ENCODE measurements around the gene TMPO. TPM values are rescaled to one million over a fixed set of nuclear protein-coding genes. Genes with fewer than 3 reads are reported as not detected.
"Not testable (repeated sequence)": the region's sequence is repeated elsewhere in the genome, so short reads cannot be mapped to it uniquely, and the experiment has no call there.

Gene TMPO, protein sequence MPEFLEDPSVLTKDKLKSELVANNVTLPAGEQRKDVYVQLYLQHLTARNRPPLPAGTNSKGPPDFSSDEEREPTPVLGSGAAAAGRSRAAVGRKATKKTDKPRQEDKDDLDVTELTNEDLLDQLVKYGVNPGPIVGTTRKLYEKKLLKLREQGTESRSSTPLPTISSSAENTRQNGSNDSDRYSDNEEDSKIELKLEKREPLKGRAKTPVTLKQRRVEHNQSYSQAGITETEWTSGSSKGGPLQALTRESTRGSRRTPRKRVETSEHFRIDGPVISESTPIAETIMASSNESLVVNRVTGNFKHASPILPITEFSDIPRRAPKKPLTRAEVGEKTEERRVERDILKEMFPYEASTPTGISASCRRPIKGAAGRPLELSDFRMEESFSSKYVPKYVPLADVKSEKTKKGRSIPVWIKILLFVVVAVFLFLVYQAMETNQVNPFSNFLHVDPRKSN
- 100 to 1,000 TPM; 236 to 248 TPM for total RNA-seq

DNA sequence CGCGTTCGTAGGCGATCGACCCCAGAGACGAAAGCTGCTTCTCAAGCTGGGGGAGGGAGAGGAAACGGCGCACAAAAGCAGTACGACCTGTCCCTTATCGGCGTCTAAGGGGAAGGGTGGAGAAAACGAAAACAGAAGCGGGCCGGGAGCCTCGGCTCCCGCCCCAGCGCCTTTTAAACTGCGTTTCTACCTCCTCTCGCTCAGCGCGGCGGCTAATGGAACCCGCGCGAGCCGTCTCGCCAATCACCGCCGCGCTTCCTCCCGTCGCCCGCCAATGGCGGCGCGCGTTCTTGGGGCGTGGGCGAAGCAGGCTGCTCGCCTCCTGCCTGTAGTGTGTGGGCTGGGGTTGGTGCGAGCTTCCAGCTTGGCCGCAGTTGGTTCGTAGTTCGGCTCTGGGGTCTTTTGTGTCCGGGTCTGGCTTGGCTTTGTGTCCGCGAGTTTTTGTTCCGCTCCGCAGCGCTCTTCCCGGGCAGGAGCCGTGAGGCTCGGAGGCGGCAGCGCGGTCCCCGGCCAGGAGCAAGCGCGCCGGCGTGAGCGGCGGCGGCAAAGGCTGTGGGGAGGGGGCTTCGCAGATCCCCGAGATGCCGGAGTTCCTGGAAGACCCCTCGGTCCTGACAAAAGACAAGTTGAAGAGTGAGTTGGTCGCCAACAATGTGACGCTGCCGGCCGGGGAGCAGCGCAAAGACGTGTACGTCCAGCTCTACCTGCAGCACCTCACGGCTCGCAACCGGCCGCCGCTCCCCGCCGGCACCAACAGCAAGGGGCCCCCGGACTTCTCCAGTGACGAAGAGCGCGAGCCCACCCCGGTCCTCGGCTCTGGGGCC, at the start of gene TMPO:
TMPO (plus strand) TSS at position 304 of the 824 bp plus-strand sequence; CDS start at position 582, 278 bp downstream.
- peaks cover 37% of the 10 kb centered on the region for H3K4me1 Mint-ChIP-seq (ENCODE audit: low read depth)
- H3K27ac Mint-ChIP-seq: peak within 1 kb of the TSS; percentile 98
- H3K27me3 Mint-ChIP-seq (ENCODE audit: low read depth): no peaks in the 10 kb centered on the region
- peak; percentile 96 to 97 for DNase-seq
- peak within 1 kb of the TSS; percentile 94 to 98 for H3K4me3 Mint-ChIP-seq
- H3K9me3 Mint-ChIP-seq: no peaks in the 10 kb centered on the region
- peaks cover 8 to 29% of the 10 kb centered on the region in 2 donors for H3K36me3 Mint-ChIP-seq (ENCODE audit: insufficient read depth in 2 of 2)
- peak; percentile 81 to 84 for ATAC-seq (replicated peaks in 1 of 2)

DNA sequence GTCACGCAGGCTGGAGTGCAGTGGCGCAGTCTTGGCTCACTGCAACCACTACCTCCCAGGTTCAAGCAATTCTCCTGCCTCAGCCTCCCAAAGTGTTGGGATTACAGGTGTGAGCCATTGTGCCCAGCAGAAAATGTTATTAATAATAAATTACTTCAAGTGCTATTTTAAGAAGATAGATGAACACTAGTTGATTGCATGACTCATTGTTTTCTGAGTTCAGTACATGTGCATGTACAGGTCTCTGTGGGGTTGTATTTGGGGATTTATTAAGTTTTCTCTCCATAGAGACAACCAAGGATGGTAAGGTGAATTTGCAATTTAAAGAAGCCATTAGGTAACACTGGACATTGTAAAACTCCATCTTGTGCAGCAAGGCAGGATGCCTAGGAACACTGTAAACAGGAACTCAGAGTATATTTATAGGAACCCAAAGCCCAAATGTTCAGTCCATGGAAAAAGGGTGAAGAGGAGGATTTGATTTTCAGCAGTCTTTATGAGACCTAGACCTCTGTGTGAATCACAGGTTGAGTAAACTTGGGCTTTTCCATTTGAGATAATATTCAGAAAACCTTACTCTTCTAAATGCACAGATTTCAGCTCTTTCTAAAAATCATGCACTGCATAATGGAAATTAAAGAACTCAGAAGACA, 49.3 kb upstream of the TMPO start:
- no peaks in the 10 kb centered on the region for H3K27me3 Mint-ChIP-seq (ENCODE audit: low read depth)
- H3K27ac Mint-ChIP-seq: no peak overlapping the region
- H3K4me3 Mint-ChIP-seq: no peak overlapping the region
- H3K36me3 Mint-ChIP-seq (ENCODE audit: insufficient read depth in 2 of 2): no peaks in the 10 kb centered on the region
- H3K9me3 Mint-ChIP-seq: no peaks in the 10 kb centered on the region
- DNase-seq (no peak), ATAC-seq (replicated peaks in 1 of 2) (peak; percentile 14 to 23)
- peaks cover 32% of the 10 kb centered on the region for H3K4me1 Mint-ChIP-seq (ENCODE audit: low read depth)

DNA sequence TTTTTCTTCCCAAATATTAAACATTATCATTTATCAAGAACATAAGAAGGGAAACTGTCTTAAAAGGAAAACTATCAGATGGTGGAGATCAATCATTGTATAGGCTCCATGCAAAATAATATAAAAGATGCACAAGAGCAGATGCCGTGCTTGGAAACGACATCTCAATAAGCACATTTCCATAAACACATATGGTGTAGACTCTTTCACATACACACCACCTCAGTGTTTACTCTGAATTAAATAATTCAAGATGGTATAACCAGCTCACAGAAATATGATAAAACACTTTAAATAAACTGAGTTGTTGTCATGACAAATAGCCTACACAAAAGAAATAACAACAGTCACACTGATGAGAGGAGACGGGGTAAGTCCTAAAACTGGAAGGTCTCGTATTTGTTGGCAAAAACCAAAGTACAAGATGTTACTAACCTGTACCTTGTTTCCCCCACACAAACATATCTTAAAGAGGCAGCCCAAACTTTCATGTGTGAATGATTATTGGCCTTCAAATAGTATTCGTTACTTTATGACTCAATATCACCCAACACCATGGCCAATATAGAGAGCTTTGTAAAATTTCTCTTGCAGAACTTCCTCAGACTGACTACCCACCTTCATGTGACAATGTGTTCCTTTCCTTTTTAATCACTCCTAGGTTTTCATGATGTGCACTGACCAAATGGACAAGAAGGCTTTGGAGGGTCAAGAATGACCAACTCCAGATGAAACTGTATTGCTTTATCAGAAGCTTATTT, 48.6 kb upstream of the TMPO start:
- Mint-ChIP-seq H3K27me3 (ENCODE audit: low read depth) (no peaks in the 10 kb centered on the region), H3K36me3 (ENCODE audit: insufficient read depth in 2 of 2) (no peaks in the 10 kb centered on the region), H3K4me1 (ENCODE audit: low read depth) (peaks cover 32% of the 10 kb centered on the region), H3K4me3 (no peak overlapping the region), H3K9me3 (no peaks in the 10 kb centered on the region), H3K27ac (no peak overlapping the region)
- peak; percentile 31 to 35 for ATAC-seq (replicated peaks in 1 of 2)
- no peak for DNase-seq

DNA sequence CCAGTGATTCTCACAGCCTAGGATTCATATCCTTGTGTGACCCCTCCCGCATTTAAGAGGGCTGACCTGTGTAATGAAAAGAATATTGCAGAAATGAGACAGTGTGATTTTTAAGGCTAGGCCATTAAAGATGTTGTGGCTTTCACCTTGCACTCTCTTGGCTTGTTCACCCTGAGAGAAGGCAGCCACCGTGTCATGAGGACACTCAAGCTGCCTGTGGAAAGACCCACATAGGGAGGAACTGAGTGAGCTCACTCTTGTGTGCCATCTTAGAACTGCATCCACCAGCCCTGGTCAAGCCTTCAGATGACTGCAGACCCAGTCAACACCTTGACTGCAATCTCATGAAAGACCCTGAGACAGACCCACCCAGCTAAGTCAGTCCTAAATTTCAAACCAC, 46.3 kb upstream of the TMPO start:
- H3K27ac Mint-ChIP-seq: no peak overlapping the region
- peak in 1 of 2 donors; percentile 13 for DNase-seq
- H3K27me3 Mint-ChIP-seq (ENCODE audit: low read depth): peaks cover 6% of the 10 kb centered on the region
- no peaks in the 10 kb centered on the region for H3K9me3 Mint-ChIP-seq
- peaks cover 26% of the 10 kb centered on the region for H3K4me1 Mint-ChIP-seq (ENCODE audit: low read depth)
- no peaks in the 10 kb centered on the region for H3K36me3 Mint-ChIP-seq (ENCODE audit: insufficient read depth in 2 of 2)
- peak; percentile 21 to 61 for ATAC-seq (replicated peaks in 1 of 2)
- H3K4me3 Mint-ChIP-seq: no peak overlapping the region

DNA sequence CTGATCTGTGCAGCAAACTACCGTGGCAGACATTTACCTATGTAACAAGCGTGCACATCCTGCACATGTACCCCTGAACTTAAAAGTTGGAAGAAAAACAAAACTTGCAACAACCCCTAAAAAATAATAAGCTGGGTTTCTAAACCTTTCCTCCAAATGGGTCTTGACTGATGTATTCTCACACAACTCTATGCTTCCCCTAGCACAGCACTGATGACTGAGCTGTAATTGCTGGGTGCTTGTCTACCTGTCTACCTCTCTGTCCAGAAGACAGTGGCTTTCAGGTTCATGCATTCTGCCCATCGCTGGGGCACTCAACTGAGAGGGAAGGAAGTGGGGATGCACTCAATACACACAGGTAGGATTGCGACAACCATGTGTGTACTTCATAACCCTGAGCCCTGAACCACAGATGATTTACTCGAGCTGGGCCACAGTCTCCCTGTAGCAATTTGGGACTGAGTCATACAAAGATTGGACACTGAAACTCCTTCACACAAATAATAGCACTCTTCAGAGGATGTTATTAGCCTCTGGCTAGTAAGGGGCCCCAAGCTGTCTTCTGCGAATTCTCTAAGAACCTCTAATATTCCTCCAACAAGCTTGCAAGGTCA, 44.8 kb upstream of the TMPO start:
- H3K4me1 Mint-ChIP-seq (ENCODE audit: low read depth): peaks cover 12% of the 10 kb centered on the region
- H3K27me3 Mint-ChIP-seq (ENCODE audit: low read depth): peaks cover 6% of the 10 kb centered on the region
- H3K36me3 Mint-ChIP-seq (ENCODE audit: insufficient read depth in 2 of 2): no peaks in the 10 kb centered on the region
- H3K27ac Mint-ChIP-seq: no peak overlapping the region
- ATAC-seq (replicated peaks in 1 of 2): no peak
- no peak overlapping the region for H3K4me3 Mint-ChIP-seq
- no peak for DNase-seq
- no peaks in the 10 kb centered on the region for H3K9me3 Mint-ChIP-seq

DNA sequence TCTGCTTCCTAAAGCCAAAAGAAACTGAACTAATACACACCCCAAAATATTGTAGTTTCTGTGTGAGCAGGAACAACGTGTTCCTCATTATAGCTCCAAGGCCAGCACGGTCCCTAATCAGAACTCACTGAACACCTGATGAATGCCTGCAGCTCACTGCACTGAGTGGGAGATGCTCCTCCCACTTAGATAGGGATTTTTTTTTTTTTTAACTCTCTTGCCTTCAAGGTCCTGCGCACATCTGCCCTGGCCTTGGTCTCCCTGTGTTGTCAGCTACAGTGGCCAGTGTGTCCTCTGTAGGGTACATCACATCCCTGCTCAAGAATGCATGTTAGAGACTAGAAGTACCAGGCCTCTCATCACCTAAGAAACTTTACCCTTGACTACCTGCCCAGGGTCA, 44.3 kb upstream of the TMPO start:
- no peak overlapping the region for H3K27ac Mint-ChIP-seq
- H3K36me3 Mint-ChIP-seq (ENCODE audit: insufficient read depth in 2 of 2): no peaks in the 10 kb centered on the region
- peaks cover 6% of the 10 kb centered on the region for H3K27me3 Mint-ChIP-seq (ENCODE audit: low read depth)
- ATAC-seq (replicated peaks in 1 of 2) (no peak), DNase-seq (no peak)
- H3K4me1 Mint-ChIP-seq (ENCODE audit: low read depth): peaks cover 7% of the 10 kb centered on the region
- H3K4me3 Mint-ChIP-seq: no peak overlapping the region
- no peaks in the 10 kb centered on the region for H3K9me3 Mint-ChIP-seq

DNA sequence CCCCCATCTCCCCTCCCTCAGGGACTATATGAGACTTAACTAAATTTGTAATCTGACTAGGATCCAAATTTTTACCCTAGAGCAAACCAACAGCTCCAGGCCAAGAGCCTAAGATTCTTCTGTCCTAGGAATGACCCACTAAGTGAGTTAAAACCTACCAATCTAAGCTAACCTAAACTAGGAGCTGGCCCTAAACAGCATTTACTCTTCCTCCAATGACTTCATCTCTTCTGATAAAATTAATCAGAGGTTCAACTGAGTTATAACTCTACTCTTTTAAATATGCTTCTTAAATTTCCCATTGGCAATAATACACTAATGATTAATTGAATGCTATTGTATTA, 39.9 kb upstream of the TMPO start:
- Mint-ChIP-seq H3K4me3 (no peak overlapping the region), H3K9me3 (peaks cover 3% of the 10 kb centered on the region in 2 donors), H3K4me1 (ENCODE audit: low read depth) (peaks cover 7% of the 10 kb centered on the region), H3K27ac (no peak overlapping the region), H3K27me3 (ENCODE audit: low read depth) (peaks cover 11% of the 10 kb centered on the region), H3K36me3 (ENCODE audit: insufficient read depth in 2 of 2) (peaks cover 0 to 3% of the 10 kb centered on the region in 2 donors)
- no peak for ATAC-seq (replicated peaks in 1 of 2)
- no peak for DNase-seq

DNA sequence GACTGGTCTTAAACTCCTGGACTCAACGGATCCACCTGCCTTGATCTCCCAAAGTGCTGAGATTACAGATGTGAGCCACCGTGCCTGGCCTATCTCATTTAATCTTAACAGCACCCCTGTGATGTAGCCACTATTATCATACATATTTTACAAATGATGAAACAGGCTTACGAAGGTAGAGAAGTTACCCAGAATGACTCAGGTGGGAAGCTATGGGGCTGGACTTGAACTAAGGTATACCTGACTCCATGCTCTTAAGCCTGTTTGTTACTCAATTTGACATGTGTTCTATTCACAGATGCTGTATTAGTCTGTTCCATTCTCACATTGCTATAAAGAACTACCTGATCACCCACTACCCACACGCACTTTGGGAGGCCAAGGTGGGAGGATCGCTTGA, 36.8 kb upstream of the TMPO start:
- H3K4me1 Mint-ChIP-seq (ENCODE audit: low read depth): peaks cover 7% of the 10 kb centered on the region
- H3K27ac Mint-ChIP-seq: no peak overlapping the region
- H3K9me3 Mint-ChIP-seq: peaks cover 3% of the 10 kb centered on the region in 2 donors
- ATAC-seq (replicated peaks in 1 of 2): no peak
- no peak overlapping the region for H3K4me3 Mint-ChIP-seq
- DNase-seq: no peak
- H3K36me3 Mint-ChIP-seq (ENCODE audit: insufficient read depth in 2 of 2): peaks cover 1 to 3% of the 10 kb centered on the region in 2 donors
- H3K27me3 Mint-ChIP-seq (ENCODE audit: low read depth): peaks cover 15% of the 10 kb centered on the region

DNA sequence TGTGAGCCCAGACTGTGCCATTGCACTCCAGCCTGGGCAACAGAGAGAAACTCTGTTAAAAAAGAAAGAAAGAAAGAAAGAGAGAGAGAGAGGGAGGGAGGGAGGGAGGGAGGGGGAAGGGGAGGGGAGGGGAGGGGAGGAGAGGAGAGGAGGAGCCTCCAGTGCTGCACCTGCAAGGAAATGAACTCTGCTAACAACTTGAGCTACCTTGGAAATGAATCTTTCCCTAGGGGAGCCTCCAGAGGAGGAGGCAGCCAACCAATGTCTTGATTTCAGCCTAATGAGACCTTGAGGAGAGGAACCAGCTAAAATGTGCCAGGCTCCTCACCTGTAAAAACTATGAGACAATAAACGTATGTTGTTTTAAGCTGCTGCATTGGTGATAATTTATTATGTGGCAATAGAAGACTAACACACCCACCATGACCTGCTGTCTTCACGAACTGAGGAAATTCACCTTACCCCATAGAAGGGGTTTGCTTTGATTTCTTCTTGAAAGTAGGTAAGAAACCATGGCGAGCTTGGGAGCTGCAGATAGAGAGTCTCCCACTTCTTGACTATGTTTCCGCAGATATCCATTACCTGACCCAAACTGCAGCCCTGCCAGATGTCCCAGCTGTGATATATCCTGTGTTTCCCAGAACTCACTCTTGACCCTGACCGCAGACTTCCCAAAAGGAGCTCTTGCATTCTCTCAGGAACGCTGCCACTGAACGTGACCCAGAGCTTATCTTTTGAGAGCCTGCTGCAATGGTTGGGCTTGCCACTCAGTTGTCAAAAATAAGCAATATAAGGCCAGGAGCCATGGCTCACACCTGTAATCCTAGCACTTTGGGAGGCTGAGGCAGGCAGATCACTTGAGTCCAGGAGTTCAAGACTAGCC, 31.5 kb upstream of the TMPO start:
- Mint-ChIP-seq H3K4me1 (ENCODE audit: low read depth) (peaks cover 2% of the 10 kb centered on the region), H3K4me3 (no peak overlapping the region), H3K27ac (no peak overlapping the region), H3K9me3 (no peaks in the 10 kb centered on the region), H3K36me3 (ENCODE audit: insufficient read depth in 2 of 2) (peaks cover 0 to 1% of the 10 kb centered on the region in 2 donors), H3K27me3 (ENCODE audit: low read depth) (peaks cover 11% of the 10 kb centered on the region)
- no peak for ATAC-seq (replicated peaks in 1 of 2)
- no peak for DNase-seq

DNA sequence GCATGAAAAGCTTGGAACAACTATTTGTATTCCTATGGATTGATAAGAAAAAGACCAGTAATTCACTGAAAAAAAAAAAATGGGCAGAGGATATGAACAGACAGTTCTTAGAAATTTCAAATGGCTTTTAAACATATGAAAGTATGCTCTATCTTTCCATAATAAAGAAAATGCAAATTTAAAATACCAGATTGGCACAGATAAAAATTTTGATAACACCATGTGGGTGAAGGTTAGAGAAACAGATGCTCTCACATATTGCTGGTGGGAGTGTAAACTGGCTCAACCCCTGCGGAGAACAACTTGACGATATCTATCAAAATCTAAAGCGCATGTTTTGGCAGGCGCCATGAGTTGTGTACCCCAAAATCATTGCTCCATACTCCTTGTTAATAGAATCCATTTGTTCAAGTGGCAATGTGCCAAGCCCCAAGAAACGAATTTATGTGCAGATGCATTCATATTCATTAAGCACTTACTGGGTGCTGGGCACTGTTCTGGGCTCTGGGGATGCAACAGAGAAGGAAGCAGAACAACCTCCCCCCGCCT, 29.5 kb upstream of the TMPO start:
- DNase-seq (no peak), ATAC-seq (replicated peaks in 1 of 2) (no peak)

DNA sequence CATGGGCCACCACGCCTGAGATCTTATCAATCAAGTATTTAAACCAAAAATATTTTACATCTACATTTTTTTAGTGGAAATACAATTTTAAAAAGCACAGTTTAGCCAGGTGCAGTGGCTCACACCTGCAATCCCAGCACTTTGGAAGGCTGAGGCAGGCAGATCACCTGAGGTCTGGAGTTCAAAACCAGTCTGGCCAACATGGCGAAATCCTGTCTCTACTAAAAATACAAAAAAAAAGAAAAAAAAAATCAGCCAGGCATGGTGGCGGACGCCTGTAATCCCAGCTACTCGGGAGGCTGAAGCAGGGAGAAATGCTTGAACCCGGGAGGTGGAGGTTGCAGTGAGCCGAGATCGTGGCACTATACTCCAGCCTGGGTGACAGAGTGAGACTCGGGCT, 27.0 kb upstream of the TMPO start:
- peaks cover 21% of the 10 kb centered on the region for H3K4me1 Mint-ChIP-seq (ENCODE audit: low read depth)
- not testable (repeated sequence) for H3K4me3 Mint-ChIP-seq; H3K9me3 Mint-ChIP-seq; H3K27me3 Mint-ChIP-seq (ENCODE audit: low read depth); DNase-seq; H3K36me3 Mint-ChIP-seq (ENCODE audit: insufficient read depth in 2 of 2); H3K27ac Mint-ChIP-seq; ATAC-seq (replicated peaks in 1 of 2)

More for the DNA sequence above, 29.5 kb upstream of the TMPO start:
- Mint-ChIP-seq H3K36me3 (ENCODE audit: insufficient read depth in 2 of 2) (peaks cover 0 to 1% of the 10 kb centered on the region in 2 donors), H3K27me3 (ENCODE audit: low read depth) (peaks cover 6% of the 10 kb centered on the region), H3K27ac (no peak overlapping the region), H3K9me3 (no peaks in the 10 kb centered on the region), H3K4me3 (no peak overlapping the region), H3K4me1 (ENCODE audit: low read depth) (peaks cover 7% of the 10 kb centered on the region)
